Thyroid gland (tissue), 4 donors: Measurements from ENCODE around the gene HOXA2.

Experiments
- POLR2A ChIP-seq, 2 donors: fragments of 450-650 bp; IDR thresholded peaks; one replicate each; pipeline ENCODE4 v1.6.1; 2017; ENCODE audit warnings: antibody characterized with exemption in 2 of 2, mild to moderate bottlenecking in 2 of 2, moderate library complexity in 1 of 2
- TF ChIP-seq, protein P1 (sequence below), 6 experiments: fragments of 200-600 bp in 3 of 6; fragments of 450-650 bp in 3 of 6; sonication (generic) in 3 of 6; IDR thresholded peaks; one replicate each; pipeline ENCODE4 v1.5.1; 2016 to 2019; ENCODE audit warnings: antibody characterized with exemption in 6 of 6, mild to moderate bottlenecking in 2 of 6, inconsistent platforms in 1 of 6, moderate library complexity in 1 of 6

DNA sequence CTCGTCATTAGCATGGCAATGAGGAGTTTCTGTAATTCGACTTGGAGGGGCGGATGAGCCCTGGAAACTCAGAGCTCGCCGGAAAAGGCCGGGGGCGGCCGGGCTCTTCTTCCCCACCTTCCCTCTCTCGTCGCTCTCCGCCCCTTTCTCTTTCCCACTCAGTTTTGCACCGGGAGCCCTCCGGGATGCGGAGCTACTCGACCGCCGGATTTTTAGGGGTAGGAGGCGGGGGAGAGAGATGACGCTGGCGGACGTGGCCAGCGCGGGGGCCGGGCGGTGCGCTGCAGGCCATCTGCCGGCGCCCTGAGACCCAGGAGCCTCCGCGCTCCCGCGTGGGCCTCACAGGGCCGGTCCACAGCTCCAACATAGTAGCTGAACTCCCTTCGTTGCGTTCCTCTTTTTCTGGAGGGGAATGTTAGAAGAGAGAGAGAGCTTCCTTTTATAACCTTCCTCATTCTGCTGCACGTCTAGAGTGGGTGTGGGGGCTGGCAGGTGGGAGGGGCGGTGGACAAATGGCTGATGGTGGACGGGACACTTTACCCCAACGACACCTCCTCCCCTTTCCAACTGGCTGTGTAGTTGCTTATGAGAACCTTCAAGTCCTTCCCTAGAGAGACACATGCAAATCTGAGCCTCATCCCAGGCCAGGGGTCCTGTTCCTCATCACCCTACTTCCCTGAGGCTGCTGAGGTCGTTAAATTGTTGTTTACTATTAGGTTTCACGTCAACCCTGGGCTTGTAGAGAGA lies 5.5 kb downstream of the HOXA2 start:
- TF ChIP-seq POLR2A (IDR thresholded peaks at IDR 0.05), result no peak
- TF ChIP-seq, protein P1, sequence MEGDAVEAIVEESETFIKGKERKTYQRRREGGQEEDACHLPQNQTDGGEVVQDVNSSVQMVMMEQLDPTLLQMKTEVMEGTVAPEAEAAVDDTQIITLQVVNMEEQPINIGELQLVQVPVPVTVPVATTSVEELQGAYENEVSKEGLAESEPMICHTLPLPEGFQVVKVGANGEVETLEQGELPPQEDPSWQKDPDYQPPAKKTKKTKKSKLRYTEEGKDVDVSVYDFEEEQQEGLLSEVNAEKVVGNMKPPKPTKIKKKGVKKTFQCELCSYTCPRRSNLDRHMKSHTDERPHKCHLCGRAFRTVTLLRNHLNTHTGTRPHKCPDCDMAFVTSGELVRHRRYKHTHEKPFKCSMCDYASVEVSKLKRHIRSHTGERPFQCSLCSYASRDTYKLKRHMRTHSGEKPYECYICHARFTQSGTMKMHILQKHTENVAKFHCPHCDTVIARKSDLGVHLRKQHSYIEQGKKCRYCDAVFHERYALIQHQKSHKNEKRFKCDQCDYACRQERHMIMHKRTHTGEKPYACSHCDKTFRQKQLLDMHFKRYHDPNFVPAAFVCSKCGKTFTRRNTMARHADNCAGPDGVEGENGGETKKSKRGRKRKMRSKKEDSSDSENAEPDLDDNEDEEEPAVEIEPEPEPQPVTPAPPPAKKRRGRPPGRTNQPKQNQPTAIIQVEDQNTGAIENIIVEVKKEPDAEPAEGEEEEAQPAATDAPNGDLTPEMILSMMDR (IDR thresholded peaks at IDR 0.05), result no peak
